ENCODE data around the gene CMPK1.

Gene CMPK1

GRCh38 chr1:47393141-47393540, 59.6 kb downstream of the CMPK1 start:
- POLR2A ChIA-PET (ENCODE audit: low non-redundant PET) = no interaction called here
- CTCF ChIA-PET = interaction anchor here (1.0 kb wide), 1 partner anchor 9 kb away, joined by 3 read pairs; no protein-coding TSS in a partner anchor
- no peak for DNase-seq (ENCODE audit: low spot score)
- H3K27ac ChIP-seq = no peak overlapping the region
- TF ChIP-seq, protein P1, sequence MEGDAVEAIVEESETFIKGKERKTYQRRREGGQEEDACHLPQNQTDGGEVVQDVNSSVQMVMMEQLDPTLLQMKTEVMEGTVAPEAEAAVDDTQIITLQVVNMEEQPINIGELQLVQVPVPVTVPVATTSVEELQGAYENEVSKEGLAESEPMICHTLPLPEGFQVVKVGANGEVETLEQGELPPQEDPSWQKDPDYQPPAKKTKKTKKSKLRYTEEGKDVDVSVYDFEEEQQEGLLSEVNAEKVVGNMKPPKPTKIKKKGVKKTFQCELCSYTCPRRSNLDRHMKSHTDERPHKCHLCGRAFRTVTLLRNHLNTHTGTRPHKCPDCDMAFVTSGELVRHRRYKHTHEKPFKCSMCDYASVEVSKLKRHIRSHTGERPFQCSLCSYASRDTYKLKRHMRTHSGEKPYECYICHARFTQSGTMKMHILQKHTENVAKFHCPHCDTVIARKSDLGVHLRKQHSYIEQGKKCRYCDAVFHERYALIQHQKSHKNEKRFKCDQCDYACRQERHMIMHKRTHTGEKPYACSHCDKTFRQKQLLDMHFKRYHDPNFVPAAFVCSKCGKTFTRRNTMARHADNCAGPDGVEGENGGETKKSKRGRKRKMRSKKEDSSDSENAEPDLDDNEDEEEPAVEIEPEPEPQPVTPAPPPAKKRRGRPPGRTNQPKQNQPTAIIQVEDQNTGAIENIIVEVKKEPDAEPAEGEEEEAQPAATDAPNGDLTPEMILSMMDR (conservative IDR thresholded peaks at IDR 0.05; ENCODE audit: low read depth) = no peak

GRCh38 chr1:47395433-47395832, 61.8 kb downstream of the CMPK1 start:
- H3K27ac ChIP-seq = no peak overlapping the region
- CTCF ChIA-PET = interaction anchor here (0.5 to 1.2 kb wide), 3 partner anchors 28 to 909 kb away, joined by 3 to 6 read pairs (median 3); no protein-coding TSS in a partner anchor
- POLR2A ChIA-PET (ENCODE audit: low non-redundant PET) = no interaction called here
- DNase-seq (ENCODE audit: low spot score) = no peak
- TF ChIP-seq, protein P1 (conservative IDR thresholded peaks at IDR 0.05; ENCODE audit: low read depth) = no peak

- CTCF ChIA-PET = interaction anchor here (1.0 to 1.4 kb wide), 2 partner anchors 28 to 38 kb away, joined by 3 to 6 read pairs; no protein-coding TSS in a partner anchor
- DNase-seq (ENCODE audit: low spot score) = no peak
Measured at GRCh38 chr1:47396671-47397196, 63.1 kb downstream of the CMPK1 start.

GRCh38 chr1:47399138-47399845, 65.7 kb downstream of the CMPK1 start:
- CTCF ChIA-PET = no interaction called here
- no peak overlapping the region for H3K27ac ChIP-seq
- no peak for DNase-seq (ENCODE audit: low spot score)
- POLR2A ChIA-PET (ENCODE audit: low non-redundant PET) = no interaction called here
- TF ChIP-seq, protein P1 (conservative IDR thresholded peaks at IDR 0.05; ENCODE audit: low read depth) = no peak

More at GRCh38 chr1:47396671-47397196, 63.1 kb downstream of the CMPK1 start:
- no peak overlapping the region for H3K27ac ChIP-seq
- POLR2A ChIA-PET (ENCODE audit: low non-redundant PET) = no interaction called here
- TF ChIP-seq, protein P1 (conservative IDR thresholded peaks at IDR 0.05; ENCODE audit: low read depth) = no peak

- no peak for DNase-seq (ENCODE audit: low spot score)
- ChIA-PET POLR2A (ENCODE audit: low non-redundant PET) (no interaction called here), CTCF (no interaction called here)
- no peak overlapping the region for H3K27ac ChIP-seq
- TF ChIP-seq, protein P1 (conservative IDR thresholded peaks at IDR 0.05; ENCODE audit: low read depth) = no peak
Measured at GRCh38 chr1:47399846-47400155, 66.2 kb downstream of the CMPK1 start.

DNA sequence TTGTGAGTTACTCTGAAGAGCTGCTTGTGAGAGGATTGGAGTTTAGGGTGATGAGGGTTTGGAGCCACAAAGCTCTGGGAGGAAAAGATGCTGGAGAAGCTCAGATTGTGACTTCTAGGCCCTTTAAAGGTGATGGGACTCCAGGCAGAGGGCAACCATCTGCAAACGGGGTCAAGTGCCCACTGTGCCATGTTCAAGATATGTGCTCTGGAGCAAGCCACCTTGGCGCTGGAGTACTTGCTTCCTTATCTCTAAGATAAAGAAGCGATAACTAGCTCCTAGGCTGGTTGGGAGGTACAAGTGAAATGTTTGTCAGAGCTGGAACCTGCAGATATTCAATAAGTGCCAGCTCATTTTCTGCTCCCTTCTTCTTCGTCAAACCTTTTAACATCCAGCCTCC, 68.2 kb downstream of the CMPK1 start:
- no peak for DNase-seq (ENCODE audit: low spot score)
- ChIA-PET POLR2A (ENCODE audit: low non-redundant PET) (interaction anchor here (0.6 kb wide), 1 partner anchor 33 kb away, joined by 11 read pairs; no protein-coding TSS in a partner anchor), CTCF (interaction anchor here (0.6 to 0.8 kb wide), 3 partner anchors 9 to 36 kb away, joined by 3 to 4 read pairs (median 3); partner anchors contain the start of gene FOXD2)
- TF ChIP-seq, protein P1 (conservative IDR thresholded peaks at IDR 0.05; ENCODE audit: low read depth) = no peak
- H3K27ac ChIP-seq = no peak overlapping the region
